ENCODE results near the gene COQ6. TPM values are rescaled to one million over a fixed set of nuclear protein-coding genes. Genes with fewer than 3 reads are reported as not detected.
"Not testable (repeated sequence)": the region's sequence is repeated elsewhere in the genome, so short reads cannot be mapped to it uniquely, and the experiment has no call there.

Gene COQ6
- total RNA-seq, 1 donor from 2014 or later = 27.3 TPM

GRCh38 chr14:73916324-73916723 is 33.8 kb upstream of the COQ6 start:
- TF ChIP-seq CTCF (IDR thresholded peaks at IDR 0.05) (no peak), POLR2A (IDR thresholded peaks at IDR 0.05) (no peak), POLR2AphosphoS5 (IDR thresholded peaks at IDR 0.05; ENCODE audit: insufficient read depth in 1 of 2, low read depth in 1 of 2) (no peak)
- H3K27ac ChIP-seq = no peak overlapping the region
- no peaks in the 10 kb centered on the region for H3K4me1 ChIP-seq

GRCh38 chr14:73919457-73919856 is 30.6 kb upstream of the COQ6 start:
- intact Hi-C loops (cut with DNase I) = not testable (repeated sequence)

More at GRCh38 chr14:73916324-73916723, 33.8 kb upstream of the COQ6 start:
- peaks cover 5 to 44% of the 10 kb centered on the region in 2 donors for H3K36me3 ChIP-seq
- H3K27me3 ChIP-seq = no peaks in the 10 kb centered on the region
- H3K9me3 ChIP-seq = no peaks in the 10 kb centered on the region
- DNase-seq (ENCODE audit: extremely low spot score in 2 of 2) = no peak
- intact Hi-C loops (cut with DNase I) = no loop called here
- H3K4me3 ChIP-seq = no peak overlapping the region

GRCh38 chr14:73924337-73924736 is 25.8 kb upstream of the COQ6 start:
- Histone ChIP-seq H3K27ac (no peak overlapping the region), H3K4me3 (no peak overlapping the region), H3K4me1 (no peaks in the 10 kb centered on the region), H3K9me3 (no peaks in the 10 kb centered on the region), H3K27me3 (no peaks in the 10 kb centered on the region), H3K36me3 (peaks cover 0 to 95% of the 10 kb centered on the region in 2 donors)
- DNase-seq (ENCODE audit: extremely low spot score in 2 of 2) = no peak
- intact Hi-C loops (cut with DNase I) = no loop called here
- TF ChIP-seq POLR2AphosphoS5 (IDR thresholded peaks at IDR 0.05; ENCODE audit: insufficient read depth in 1 of 2, low read depth in 1 of 2) = no peak
- no peak for TF ChIP-seq POLR2A (IDR thresholded peaks at IDR 0.05)
- TF ChIP-seq CTCF (IDR thresholded peaks at IDR 0.05) = no peak

More at GRCh38 chr14:73919457-73919856, 30.6 kb upstream of the COQ6 start:
- not testable (repeated sequence) for H3K4me3 ChIP-seq; H3K27me3 ChIP-seq; H3K9me3 ChIP-seq; DNase-seq (ENCODE audit: extremely low spot score in 2 of 2); H3K4me1 ChIP-seq; H3K27ac ChIP-seq
- peaks cover 0 to 54% of the 10 kb centered on the region in 2 donors for H3K36me3 ChIP-seq

DNA sequence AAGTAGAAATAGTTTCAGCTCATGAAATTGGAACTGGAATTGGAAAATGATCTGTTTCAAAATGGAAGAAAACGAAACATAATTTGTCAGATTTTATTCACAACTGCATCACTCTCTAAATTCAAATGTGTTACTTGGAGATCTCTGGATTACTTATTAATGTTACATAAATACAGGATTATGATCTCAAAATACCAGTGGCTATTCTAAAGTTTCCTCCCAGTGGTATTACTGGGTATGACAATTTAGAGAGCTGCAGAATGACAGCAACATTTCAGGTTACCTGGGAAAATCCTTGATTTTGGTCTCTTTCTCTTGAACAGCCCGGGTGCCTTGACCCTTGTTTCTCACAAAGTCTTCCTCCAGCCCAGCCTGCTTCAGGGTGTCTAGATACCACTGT is 14.4 kb upstream of the COQ6 start:
- H3K36me3 ChIP-seq = peaks cover 0 to 61% of the 10 kb centered on the region in 2 donors
- no peaks in the 10 kb centered on the region for H3K4me1 ChIP-seq
- H3K9me3 ChIP-seq = no peaks in the 10 kb centered on the region
- no peak for DNase-seq (ENCODE audit: extremely low spot score in 2 of 2)
- no peak overlapping the region for H3K27ac ChIP-seq
- H3K27me3 ChIP-seq = no peaks in the 10 kb centered on the region
- no peak for TF ChIP-seq POLR2A (IDR thresholded peaks at IDR 0.05)
- intact Hi-C loops (cut with DNase I) = no loop called here
- H3K4me3 ChIP-seq = no peak overlapping the region

GRCh38 chr14:73936548-73936947 is 13.6 kb upstream of the COQ6 start:
- TF ChIP-seq CTCF (IDR thresholded peaks at IDR 0.05) (no peak), POLR2AphosphoS5 (IDR thresholded peaks at IDR 0.05; ENCODE audit: insufficient read depth in 1 of 2, low read depth in 1 of 2) (no peak), POLR2A (IDR thresholded peaks at IDR 0.05) (no peak)
- H3K9me3 ChIP-seq = no peaks in the 10 kb centered on the region
- intact Hi-C loops (cut with DNase I) = no loop called here
- peaks cover 0 to 58% of the 10 kb centered on the region in 2 donors for H3K36me3 ChIP-seq
- no peaks in the 10 kb centered on the region for H3K27me3 ChIP-seq
- H3K27ac ChIP-seq = no peak overlapping the region
- DNase-seq (ENCODE audit: extremely low spot score in 2 of 2) = no peak
- H3K4me3 ChIP-seq = no peak overlapping the region
- no peaks in the 10 kb centered on the region for H3K4me1 ChIP-seq

GRCh38 chr14:73937012-73937411 is 13.1 kb upstream of the COQ6 start:
- intact Hi-C loops (cut with DNase I) = no loop called here
- Histone ChIP-seq H3K27me3 (no peaks in the 10 kb centered on the region), H3K4me1 (no peaks in the 10 kb centered on the region), H3K9me3 (no peaks in the 10 kb centered on the region), H3K27ac (no peak overlapping the region), H3K36me3 (peaks cover 0 to 53% of the 10 kb centered on the region in 2 donors), H3K4me3 (no peak overlapping the region)
- TF ChIP-seq POLR2AphosphoS5 (IDR thresholded peaks at IDR 0.05; ENCODE audit: insufficient read depth in 1 of 2, low read depth in 1 of 2) (no peak), CTCF (IDR thresholded peaks at IDR 0.05) (no peak), POLR2A (IDR thresholded peaks at IDR 0.05) (no peak)
- no peak for DNase-seq (ENCODE audit: extremely low spot score in 2 of 2)

All from vagina (tissue), 2 donors.